IPS-11a (cell line): ENCODE data around the gene BZW1.

Source experiments
- H3K4me3 ChIP-seq: one replicate; pipeline ENCODE4 v1.5.1; 2013; ENCODE audit warnings: low read depth, low read length, control low read depth

The BZW1 gene

GRCh38 chr2:200873560-200873959 is 61.9 kb downstream of the BZW1 start:
- H3K4me3 ChIP-seq = no peak overlapping the region
